ENCODE measurements around the gene RPH3AL. TPM values are rescaled to one million over a fixed set of nuclear protein-coding genes. Genes with fewer than 3 reads are reported as not detected.

Gene RPH3AL
- total and polyA plus RNA-seq, 10 of the 15 experiments (the other 5 are each of a cell fraction or from before 2014, with no cell fraction given), result 0.04 to 1.2 (median 0.47) TPM; not detected in 2

DNA sequence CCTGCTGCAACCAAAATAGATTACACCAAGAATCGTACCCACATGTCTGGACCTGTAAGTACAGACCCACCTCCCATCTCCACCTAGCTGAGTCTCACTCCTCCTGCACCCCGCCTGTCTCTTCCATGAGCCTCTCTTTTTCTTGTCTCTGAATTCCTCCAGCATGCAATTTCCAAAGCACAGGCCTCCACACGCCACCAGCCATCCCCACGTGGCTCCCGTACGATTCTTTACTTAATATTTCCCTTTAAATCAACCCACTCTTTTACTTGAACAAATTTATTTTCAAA is 1.2 kb downstream of the RPH3AL start:
- Histone ChIP-seq H3K79me2 (ENCODE audit: control insufficient read depth, insufficient read depth, low read length) (no peaks in the 10 kb centered on the region), H3K36me3 (ENCODE audit: control insufficient read depth in 2 of 2, insufficient read depth in 2 of 2, low read length in 1 of 2) (no peaks in the 10 kb centered on the region), H3K27ac (ENCODE audit: control insufficient read depth, insufficient read depth) (no peak overlapping the region), H3K9me3 (replicated peaks; ENCODE audit: control insufficient read depth, insufficient read depth, low read length) (no peaks in the 10 kb centered on the region; the same call in 2 of the 3 replicates), H3K4me2 (ENCODE audit: control insufficient read depth, insufficient read depth) (no peak overlapping the region), H3K27me3 (replicated peaks in 1 of 2; ENCODE audit: control insufficient read depth in 2 of 2, insufficient read depth in 2 of 2, low read length in 1 of 2) (no peaks in the 10 kb centered on the region; a peak in 1 of 4 replicates), H3K4me3 (no peak overlapping the region), H4K20me1 (ENCODE audit: control insufficient read depth, insufficient read depth) (no peaks in the 10 kb centered on the region), H3K9ac (ENCODE audit: control insufficient read depth, insufficient read depth, low read length) (no peak overlapping the region), H2AFZ (ENCODE audit: control insufficient read depth, low read depth, low read length) (no peak overlapping the region), H3K4me1 (ENCODE audit: control insufficient read depth, insufficient read depth, low read length) (no peaks in the 10 kb centered on the region)
- TF ChIP-seq CHD1 (IDR thresholded peaks at IDR 0.05; ENCODE audit: low read depth, low read length) (no peak), MXI1 (IDR thresholded peaks at IDR 0.05; ENCODE audit: low read depth, low read length) (no peak), MYB (IDR thresholded peaks at IDR 0.05; ENCODE audit: borderline replicate concordance, low read depth, low read length) (no peak), ASH2L (IDR thresholded peaks at IDR 0.05; ENCODE audit: borderline replicate concordance, low read depth) (no peak), NR2C2 (IDR thresholded peaks at IDR 0.05; ENCODE audit: borderline replicate concordance, control insufficient read depth, insufficient read length, low read depth) (no peak), POLR2A (IDR thresholded peaks at IDR 0.05; ENCODE audit: low read depth, low read length) (no peak), RCOR1 (conservative IDR thresholded peaks at IDR 0.05; ENCODE audit: low read depth, low read length) (no peak), POU2F2 (IDR thresholded peaks at IDR 0.05; ENCODE audit: borderline replicate concordance, low read depth, low read length) (no peak), POLR2AphosphoS5 (IDR thresholded peaks at IDR 0.05; ENCODE audit: low read length) (no peak), RELA (IDR thresholded peaks at IDR 0.05; ENCODE audit: borderline replicate concordance, partially characterized antibody) (no peak), WRNIP1 (IDR thresholded peaks at IDR 0.05; ENCODE audit: borderline replicate concordance, low read depth, low read length) (no peak), SMAD1 (IDR thresholded peaks at IDR 0.05; ENCODE audit: low read depth, partially characterized antibody) (no peak), KLF5 (IDR thresholded peaks at IDR 0.05; ENCODE audit: partially characterized antibody) (no peak), BRCA1 (IDR thresholded peaks at IDR 0.05; ENCODE audit: low read depth, low read length) (no peak), PML (IDR thresholded peaks at IDR 0.05; ENCODE audit: low read length) (no peak), KAT2A (conservative IDR thresholded peaks at IDR 0.05; ENCODE audit: control insufficient read depth, low read depth, low read length) (no peak), ELK1 (IDR thresholded peaks at IDR 0.05; ENCODE audit: low read depth, low read length) (no peak), EGR1 (IDR thresholded peaks at IDR 0.05; ENCODE audit: borderline replicate concordance in 1 of 2, low read depth in 2 of 2, low read length in 2 of 2) (no peak), IKZF1 (conservative IDR thresholded peaks at IDR 0.05) (no peak)
- TF ChIP-seq, protein P1, sequence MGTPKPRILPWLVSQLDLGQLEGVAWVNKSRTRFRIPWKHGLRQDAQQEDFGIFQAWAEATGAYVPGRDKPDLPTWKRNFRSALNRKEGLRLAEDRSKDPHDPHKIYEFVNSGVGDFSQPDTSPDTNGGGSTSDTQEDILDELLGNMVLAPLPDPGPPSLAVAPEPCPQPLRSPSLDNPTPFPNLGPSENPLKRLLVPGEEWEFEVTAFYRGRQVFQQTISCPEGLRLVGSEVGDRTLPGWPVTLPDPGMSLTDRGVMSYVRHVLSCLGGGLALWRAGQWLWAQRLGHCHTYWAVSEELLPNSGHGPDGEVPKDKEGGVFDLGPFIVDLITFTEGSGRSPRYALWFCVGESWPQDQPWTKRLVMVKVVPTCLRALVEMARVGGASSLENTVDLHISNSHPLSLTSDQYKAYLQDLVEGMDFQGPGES (IDR thresholded peaks at IDR 0.05), result no peak
- RAD21 ChIA-PET (ENCODE audit: unreplicated experiment), result no interaction called here
- POLR2A ChIA-PET, result no interaction called here
- FAIRE-seq (no peak), DNase-seq (ENCODE audit: low read depth, low spot score) (no peak), ATAC-seq (no peak)
- SMC1A ChIA-PET (ENCODE audit: uncharacterized antibody, unreplicated experiment), result no interaction called here
- BruUV-seq (replicated peaks), result no TSS peak
- intact Hi-C loops (cut with micrococcal nuclease; ENCODE audit: unreplicated experiment) (no loop called here), in situ Hi-C loops (cut with MboI) (no loop called here)
- CTCF ChIA-PET, result no interaction called here
- 35% methylated on average over 6 of the region's 6 CpGs for WGBS (ENCODE audit: insufficient coverage, insufficient replicate concordance, low lambda C conversion rate, missing lambda C conversion rate)
